GM08714 (cell line): ENCODE results near the gene KCNQ1OT1.

ENCODE experiments used
- H3K4me3 ChIP-seq: fragments of 200-500 bp; sonication (Bioruptor generic); 2 replicates; pipeline ENCODE4 v1.5.1; 2014; ENCODE audit warnings: mild to moderate bottlenecking, low read length, inconsistent platforms
- ZNF274 ChIP-seq: IDR thresholded peaks from 2 replicates; pipeline ENCODE4 v1.6.1; 2012; ENCODE audit warnings: mild to moderate bottlenecking, low read depth, low read length

KCNQ1OT1 gene

GRCh38 chr11:2585566-2586086 lies 114.2 kb downstream of the KCNQ1OT1 start:
- TF ChIP-seq ZNF274: no peak
- no peak overlapping the region for H3K4me3 ChIP-seq

- no peak overlapping the region for H3K4me3 ChIP-seq
- TF ChIP-seq ZNF274: no peak
Observed at GRCh38 chr11:2584812-2585565, 114.8 kb downstream of the KCNQ1OT1 start.

- no peak for TF ChIP-seq ZNF274
Observed at GRCh38 chr11:2584434-2584811, 115.4 kb downstream of the KCNQ1OT1 start.

GRCh38 chr11:2583605-2583958 lies 116.2 kb downstream of the KCNQ1OT1 start:
- TF ChIP-seq ZNF274: no peak
- H3K4me3 ChIP-seq: no peak overlapping the region

More at GRCh38 chr11:2584434-2584811, 115.4 kb downstream of the KCNQ1OT1 start:
- H3K4me3 ChIP-seq: no peak overlapping the region

GRCh38 chr11:2582946-2583604 lies 116.7 kb downstream of the KCNQ1OT1 start:
- no peak for TF ChIP-seq ZNF274

GRCh38 chr11:2582351-2582945 lies 117.3 kb downstream of the KCNQ1OT1 start:
- no peak overlapping the region for H3K4me3 ChIP-seq
- no peak for TF ChIP-seq ZNF274

More at GRCh38 chr11:2582946-2583604, 116.7 kb downstream of the KCNQ1OT1 start:
- H3K4me3 ChIP-seq: no peak overlapping the region

GRCh38 chr11:2581931-2582350 lies 117.9 kb downstream of the KCNQ1OT1 start:
- TF ChIP-seq ZNF274: no peak
- H3K4me3 ChIP-seq: no peak overlapping the region

- TF ChIP-seq ZNF274: no peak
- no peak overlapping the region for H3K4me3 ChIP-seq
Observed at GRCh38 chr11:2581151-2581930, 118.5 kb downstream of the KCNQ1OT1 start.

- no peak for TF ChIP-seq ZNF274
- no peak overlapping the region for H3K4me3 ChIP-seq
Observed at GRCh38 chr11:2580571-2581001, 119.2 kb downstream of the KCNQ1OT1 start.

- no peak overlapping the region for H3K4me3 ChIP-seq
- TF ChIP-seq ZNF274: no peak
Observed at GRCh38 chr11:2580061-2580421, 119.8 kb downstream of the KCNQ1OT1 start.

- no peak for TF ChIP-seq ZNF274
- no peak overlapping the region for H3K4me3 ChIP-seq
Observed at GRCh38 chr11:2579315-2580060, 120.3 kb downstream of the KCNQ1OT1 start.

- no peak for TF ChIP-seq ZNF274
- H3K4me3 ChIP-seq: no peak overlapping the region
Observed at GRCh38 chr11:2578929-2579270, 120.9 kb downstream of the KCNQ1OT1 start.

GRCh38 chr11:2577991-2578928 lies 121.5 kb downstream of the KCNQ1OT1 start:
- TF ChIP-seq ZNF274: no peak
- H3K4me3 ChIP-seq: no peak overlapping the region
